CD4-positive, CD25-positive, alpha-beta regulatory T cell (primary cell): ENCODE results near the gene LPCAT2. TPM values are rescaled to one million over a fixed set of nuclear protein-coding genes. Genes with fewer than 3 reads are reported as not detected.

Source experiments
- ATAC-seq, 2 donors: fragments of 150-1000 bp; cut with Tn5 transposase; one replicate each; pipeline ENCODE4 v1.10.0; 2021; ENCODE audit warnings: low read depth in 2 of 2, moderate number of reproducible peaks in 2 of 2, moderate library complexity in 1 of 2
- DNase-seq, 3 donors: peaks; one replicate each; pipeline versions ENCODE4 v3.0.0 to v3.0.0-alpha.2; 2012 to 2022; ENCODE audit warnings: mixed read lengths in 1 of 3
- H3K27ac ChIP-seq: one replicate; pipeline ENCODE4 v1.7.0; 2013; ENCODE audit warnings: mild to moderate bottlenecking, low read length; ENCODE audit not compliant: insufficient read depth, poor library complexity, severe bottlenecking
- H3K27me3 ChIP-seq: one replicate; pipeline ENCODE4 v1.7.0; 2013; ENCODE audit warnings: low read length; ENCODE audit not compliant: control insufficient read depth, insufficient read depth
- H3K36me3 ChIP-seq: one replicate; pipeline ENCODE4 v1.7.0; 2013; ENCODE audit warnings: mild to moderate bottlenecking, low read length, moderate library complexity; ENCODE audit not compliant: control insufficient read depth, insufficient read depth
- H3K4me1 ChIP-seq: 2 replicates; pipeline ENCODE4 v1.7.0; 2013; ENCODE audit warnings: mild to moderate bottlenecking, low read length; ENCODE audit not compliant: insufficient read depth, control insufficient read depth, poor library complexity, severe bottlenecking
- H3K4me3 ChIP-seq: one replicate; pipeline ENCODE4 v1.7.0; 2013; ENCODE audit warnings: low read depth, mild to moderate bottlenecking, low read length, moderate library complexity
- H3K9me3 ChIP-seq, 2 experiments: 1 replicate in 1 of 2; 2 replicates in 1 of 2; pipeline ENCODE4 v1.7.0; 2013; ENCODE audit warnings: low read length in 2 of 2, mild to moderate bottlenecking in 1 of 2, moderate library complexity in 1 of 2; ENCODE audit not compliant: control insufficient read depth in 2 of 2
- H3K27ac Mint-ChIP-seq, 3 donors: one replicate each; pipeline ENCODE4 v1.8.0; 2020 to 2022; ENCODE audit warnings: mild to moderate bottlenecking in 3 of 3, mixed read lengths in 3 of 3, moderate library complexity in 2 of 3
- H3K27me3 Mint-ChIP-seq: one replicate; pipeline ENCODE4 v1.8.0; 2022; ENCODE audit warnings: mild to moderate bottlenecking, mixed read lengths
- H3K36me3 Mint-ChIP-seq: one replicate; pipeline ENCODE4 v1.8.0; 2020; ENCODE audit warnings: mixed read lengths
- H3K4me1 Mint-ChIP-seq, 4 donors: one replicate each; pipeline ENCODE4 v1.8.0; 2020 to 2022; ENCODE audit warnings: mixed read lengths in 4 of 4, mild to moderate bottlenecking in 1 of 4
- H3K4me3 Mint-ChIP-seq, 4 donors: one replicate each; pipeline ENCODE4 v1.8.0; 2020 to 2022; ENCODE audit warnings: mild to moderate bottlenecking in 4 of 4, mixed read lengths in 4 of 4, moderate library complexity in 3 of 4
- H3K9me3 Mint-ChIP-seq, 7 donors: one replicate each; pipeline ENCODE4 v1.8.0; 2020 to 2022; ENCODE audit warnings: mixed read lengths in 7 of 7, mild to moderate bottlenecking in 3 of 7, moderate library complexity in 2 of 7
- polyA plus RNA-seq, 4 donors: library from polyadenylated mRNA; unstranded; fragments of 300-500 nt; fragmentation: Illumina TruSeq; gene quantifications; one replicate each; pipeline ENCODE4 v1.2.3, GENCODE V29; 2021
- total RNA-seq: library from RNA; stranded (reverse); gene quantifications from one replicate; pipeline ENCODE4 v1.2.3, GENCODE V29; 2022

LPCAT2 gene
- total and polyA plus RNA-seq, 5 donors from 2014 or later, result 0.13 to 0.57 (median 0.14) TPM; not detected in 1

- H3K4me1 Mint-ChIP-seq, result peaks cover 0 to 2% (median 0%) of the 10 kb centered on the region in 4 donors
- Histone ChIP-seq H3K27me3 (no peaks in the 10 kb centered on the region), H3K4me3 (no peak overlapping the region), H3K36me3 (no peaks in the 10 kb centered on the region), H3K9me3 (no peaks in the 10 kb centered on the region), H3K27ac (no peak overlapping the region), H3K4me1 (no peaks in the 10 kb centered on the region)
- H3K4me3 Mint-ChIP-seq, result no peak overlapping the region
- DNase-seq, result no peak
- H3K9me3 Mint-ChIP-seq, result peaks cover 0 to 3% (median 0%) of the 10 kb centered on the region in 7 donors
- no peaks in the 10 kb centered on the region for H3K36me3 Mint-ChIP-seq
- H3K27ac Mint-ChIP-seq, result no peak overlapping the region
- H3K27me3 Mint-ChIP-seq, result no peaks in the 10 kb centered on the region
- no peak for ATAC-seq
These were observed 38.9 kb upstream of the LPCAT2 start for GRCh38 chr16:55469821-55470532.

DNA sequence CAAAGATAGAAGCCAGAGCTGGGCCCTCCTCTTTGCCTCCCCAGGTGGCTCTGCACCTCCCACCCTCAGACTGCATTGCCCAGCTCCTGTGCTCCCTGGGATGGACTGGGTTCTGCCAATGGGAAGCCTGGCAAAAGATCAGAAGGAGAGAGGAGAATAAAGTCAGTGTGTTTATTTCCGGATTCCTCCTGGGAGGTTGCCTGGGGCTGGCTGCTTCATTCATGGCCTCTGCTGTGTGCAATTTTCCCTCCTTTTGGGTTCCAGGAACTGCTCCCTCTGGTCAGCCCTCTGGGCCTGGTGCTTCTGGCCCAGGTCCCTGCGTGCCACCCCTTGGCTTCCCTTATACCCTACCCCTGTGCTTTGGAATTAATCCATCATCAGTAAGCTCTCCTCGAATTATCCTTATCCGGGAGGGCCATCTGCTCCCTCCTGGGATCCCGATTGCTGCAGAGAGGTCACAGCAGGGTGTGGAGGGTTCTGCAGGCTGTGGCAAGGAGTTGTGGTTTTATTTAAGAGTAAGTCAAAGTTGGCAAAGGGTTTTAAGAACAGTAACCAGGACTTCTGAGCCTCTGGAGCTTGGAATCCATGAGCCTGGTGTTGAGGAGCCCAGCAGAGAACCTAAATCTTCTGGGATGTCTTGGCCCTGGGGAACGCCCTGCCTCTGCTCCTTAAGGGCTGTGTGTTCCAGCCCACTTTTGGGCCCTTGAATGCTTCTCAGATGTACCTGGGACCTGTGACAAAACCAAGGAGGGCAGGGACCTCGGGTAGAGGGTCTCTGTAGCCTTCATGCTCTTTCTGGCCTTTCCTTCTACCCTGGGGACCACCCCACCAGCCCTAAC is 38.1 kb upstream of the LPCAT2 start:
- Histone ChIP-seq H3K9me3 (no peaks in the 10 kb centered on the region), H3K4me1 (no peaks in the 10 kb centered on the region), H3K27ac (no peak overlapping the region), H3K4me3 (no peak overlapping the region), H3K36me3 (no peaks in the 10 kb centered on the region), H3K27me3 (no peaks in the 10 kb centered on the region)
- Mint-ChIP-seq H3K27me3 (no peaks in the 10 kb centered on the region), H3K4me1 (no peaks in the 10 kb centered on the region), H3K4me3 (no peak overlapping the region), H3K27ac (no peak overlapping the region), H3K36me3 (no peaks in the 10 kb centered on the region), H3K9me3 (peaks cover 0 to 3% (median 0%) of the 10 kb centered on the region in 7 donors)
- DNase-seq (no peak), ATAC-seq (no peak)

GRCh38 chr16:55471448-55472097 is 37.3 kb upstream of the LPCAT2 start:
- Mint-ChIP-seq H3K9me3 (peaks cover 0 to 3% (median 0%) of the 10 kb centered on the region in 7 donors), H3K36me3 (no peaks in the 10 kb centered on the region), H3K27me3 (no peaks in the 10 kb centered on the region), H3K27ac (no peak overlapping the region), H3K4me3 (no peak overlapping the region), H3K4me1 (no peaks in the 10 kb centered on the region)
- DNase-seq (no peak), ATAC-seq (no peak)
- Histone ChIP-seq H3K27ac (no peak overlapping the region), H3K36me3 (no peaks in the 10 kb centered on the region), H3K27me3 (no peaks in the 10 kb centered on the region), H3K4me1 (no peaks in the 10 kb centered on the region), H3K4me3 (no peak overlapping the region), H3K9me3 (no peaks in the 10 kb centered on the region)

GRCh38 chr16:55473587-55473986 is 35.3 kb upstream of the LPCAT2 start:
- no peaks in the 10 kb centered on the region for H3K36me3 ChIP-seq
- H3K9me3 Mint-ChIP-seq, result peaks cover 0 to 3% (median 0%) of the 10 kb centered on the region in 7 donors
- no peak overlapping the region for H3K27ac Mint-ChIP-seq
- H3K9me3 ChIP-seq, result no peaks in the 10 kb centered on the region
- peaks cover 2% of the 10 kb centered on the region for H3K27me3 ChIP-seq
- no peak overlapping the region for H3K4me3 Mint-ChIP-seq
- H3K4me1 Mint-ChIP-seq, result no peaks in the 10 kb centered on the region
- H3K36me3 Mint-ChIP-seq, result no peaks in the 10 kb centered on the region
- no peak for DNase-seq
- H3K4me3 ChIP-seq, result no peak overlapping the region
- H3K27me3 Mint-ChIP-seq, result peaks cover 12% of the 10 kb centered on the region
- no peak for ATAC-seq
- H3K4me1 ChIP-seq, result no peaks in the 10 kb centered on the region
- H3K27ac ChIP-seq, result no peak overlapping the region

DNA sequence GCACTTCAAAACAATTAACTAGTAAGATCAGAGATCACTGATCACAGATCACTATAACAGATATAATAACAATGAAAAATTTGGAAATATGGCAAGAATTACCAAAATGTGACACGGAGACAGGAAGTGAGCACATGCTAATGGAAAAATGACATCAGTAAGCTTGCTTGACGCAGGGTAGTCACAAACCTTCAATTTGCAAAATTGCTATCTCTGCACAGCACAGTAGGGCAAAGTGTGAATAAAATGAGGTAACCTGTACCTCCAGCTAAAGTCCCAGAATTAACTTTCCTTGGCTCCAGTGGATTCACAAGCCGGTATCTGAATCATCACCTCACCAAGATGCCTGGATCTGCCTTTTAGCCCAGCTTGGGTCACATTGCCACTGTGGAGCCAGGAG is 34.1 kb upstream of the LPCAT2 start:
- Mint-ChIP-seq H3K27ac (no peak overlapping the region), H3K4me3 (no peak overlapping the region), H3K9me3 (peaks cover 0 to 3% (median 0%) of the 10 kb centered on the region in 7 donors), H3K27me3 (peaks cover 20% of the 10 kb centered on the region), H3K36me3 (no peaks in the 10 kb centered on the region), H3K4me1 (no peaks in the 10 kb centered on the region)
- DNase-seq, result no peak
- ATAC-seq, result no peak
- Histone ChIP-seq H3K4me1 (no peaks in the 10 kb centered on the region), H3K36me3 (no peaks in the 10 kb centered on the region), H3K4me3 (no peak overlapping the region), H3K27ac (no peak overlapping the region), H3K9me3 (no peaks in the 10 kb centered on the region), H3K27me3 (peaks cover 4% of the 10 kb centered on the region)

DNA sequence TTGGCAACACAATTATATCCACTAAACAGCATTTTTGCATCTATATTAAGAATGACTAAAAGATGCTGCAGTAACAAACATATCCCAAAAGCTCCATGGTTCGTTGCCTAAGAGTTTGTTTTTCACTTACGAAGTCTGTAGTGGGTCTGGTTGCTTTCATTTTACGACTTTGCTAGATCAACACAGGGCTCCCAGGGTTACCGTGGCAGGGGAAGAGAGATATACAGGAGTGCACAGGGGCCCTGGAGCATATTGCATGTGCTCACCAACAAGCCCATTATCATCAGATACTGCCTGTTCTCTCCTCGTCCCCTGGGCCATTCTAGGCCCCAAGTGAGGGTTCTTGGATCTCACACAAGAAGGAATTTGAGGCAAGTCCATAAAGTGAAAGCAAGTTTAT is 33.0 kb upstream of the LPCAT2 start:
- no peak for ATAC-seq
- no peaks in the 10 kb centered on the region for H3K9me3 ChIP-seq
- Mint-ChIP-seq H3K36me3 (no peaks in the 10 kb centered on the region), H3K4me1 (no peaks in the 10 kb centered on the region), H3K4me3 (no peak overlapping the region), H3K27ac (no peak overlapping the region), H3K27me3 (peaks cover 20% of the 10 kb centered on the region), H3K9me3 (peaks cover 0 to 4% (median 0%) of the 10 kb centered on the region in 7 donors)
- peaks cover 4% of the 10 kb centered on the region for H3K27me3 ChIP-seq
- H3K36me3 ChIP-seq, result no peaks in the 10 kb centered on the region
- no peak overlapping the region for H3K27ac ChIP-seq
- no peak overlapping the region for H3K4me3 ChIP-seq
- no peak for DNase-seq
- H3K4me1 ChIP-seq, result no peaks in the 10 kb centered on the region

DNA sequence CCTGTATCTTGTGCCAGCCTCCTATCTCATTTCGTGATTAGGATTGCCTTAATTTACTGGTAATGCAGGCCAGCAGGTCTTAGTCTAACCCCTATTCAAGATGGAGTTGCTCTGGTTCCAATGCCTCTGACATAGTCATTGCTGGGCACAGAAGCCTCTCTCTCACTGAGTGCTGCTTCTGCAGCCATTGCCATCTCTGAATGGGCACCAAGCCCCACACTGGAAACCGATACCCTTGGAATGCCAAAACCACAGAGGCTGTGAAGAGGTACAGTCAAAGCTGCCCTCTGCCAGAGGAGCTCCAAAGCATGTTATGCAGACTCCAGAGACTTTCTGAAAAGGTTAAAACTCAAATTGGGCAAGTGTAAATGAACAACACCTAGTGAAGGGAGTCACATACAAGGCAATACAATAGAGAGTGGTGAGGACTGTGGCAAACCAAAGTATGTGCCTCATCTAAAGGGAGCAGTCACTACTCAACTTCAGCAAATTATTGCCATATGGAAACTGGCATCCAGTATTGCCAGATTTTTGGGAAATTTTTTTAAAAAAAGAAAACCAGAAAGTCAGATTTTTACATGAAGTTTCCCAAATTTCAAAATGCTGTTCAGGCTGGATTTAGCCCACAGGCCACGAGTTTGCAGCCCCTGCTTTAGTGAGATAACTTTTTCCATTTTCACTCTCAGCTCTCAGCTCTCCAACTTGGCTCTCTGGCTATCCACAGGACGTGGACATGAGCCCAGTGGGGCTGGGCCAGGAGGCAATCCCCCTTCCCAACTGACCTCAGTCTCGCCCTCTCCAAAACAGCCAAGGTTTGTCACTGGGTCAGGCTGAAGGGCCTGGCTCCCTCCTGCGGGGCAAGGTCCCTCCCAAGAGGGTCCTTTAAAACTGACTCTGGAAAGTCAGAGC is 32.0 kb upstream of the LPCAT2 start:
- DNase-seq (no peak), ATAC-seq (no peak)
- Histone ChIP-seq H3K9me3 (no peaks in the 10 kb centered on the region), H3K27ac (no peak overlapping the region), H3K36me3 (no peaks in the 10 kb centered on the region), H3K27me3 (peaks cover 4% of the 10 kb centered on the region), H3K4me1 (no peaks in the 10 kb centered on the region), H3K4me3 (no peak overlapping the region)
- peaks cover 0 to 4% (median 0%) of the 10 kb centered on the region in 7 donors for H3K9me3 Mint-ChIP-seq
- H3K4me1 Mint-ChIP-seq, result no peaks in the 10 kb centered on the region
- no peak overlapping the region for H3K4me3 Mint-ChIP-seq
- no peaks in the 10 kb centered on the region for H3K36me3 Mint-ChIP-seq
- peaks cover 20% of the 10 kb centered on the region for H3K27me3 Mint-ChIP-seq
- no peak overlapping the region for H3K27ac Mint-ChIP-seq
